Right renal pelvis (tissue), 4 donors: ENCODE data around the gene HEYL. TPM values are rescaled to one million over a fixed set of nuclear protein-coding genes. Genes with fewer than 3 reads are reported as not detected.

ENCODE experiments used
- DNase-seq, 4 donors: peaks; one replicate each; pipeline ENCODE4 v3.0.0-alpha.2; 2013; ENCODE audit warnings: low read depth in 4 of 4, low spot score in 3 of 4, missing footprints in 1 of 4
- polyA plus RNA-seq, 4 donors: library from polyadenylated mRNA; unstranded; fragments of 120-200 nt; gene quantifications; one replicate each; pipeline ENCODE4 v1.2.1, GENCODE V29; 2013; ENCODE audit not compliant: insufficient read length in 4 of 4

The HEYL gene
- polyA plus RNA-seq, 4 donors = 21.8 to 26.3 (median 22.5) TPM

DNA sequence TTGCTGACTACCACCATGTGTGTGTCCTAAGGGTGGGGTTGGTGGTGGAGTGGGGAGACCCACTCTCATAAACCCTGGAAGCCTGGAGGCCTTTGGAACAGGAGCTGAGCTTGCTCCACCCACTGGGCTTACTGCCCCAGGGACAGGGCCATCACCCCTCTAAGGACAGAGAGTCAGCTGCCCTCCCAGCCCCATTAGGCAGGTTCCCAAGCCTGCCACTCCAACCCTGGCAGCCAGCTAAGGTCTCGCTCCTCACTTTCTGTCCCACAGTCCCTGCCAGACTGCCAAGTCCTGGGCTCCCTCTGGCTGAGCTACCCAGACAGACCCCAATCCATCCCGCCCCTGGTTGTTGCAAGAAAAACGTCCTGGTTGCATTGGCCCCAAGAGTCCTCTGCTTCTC lies 28.7 kb upstream of the HEYL start:
- DNase-seq = no peak

DNA sequence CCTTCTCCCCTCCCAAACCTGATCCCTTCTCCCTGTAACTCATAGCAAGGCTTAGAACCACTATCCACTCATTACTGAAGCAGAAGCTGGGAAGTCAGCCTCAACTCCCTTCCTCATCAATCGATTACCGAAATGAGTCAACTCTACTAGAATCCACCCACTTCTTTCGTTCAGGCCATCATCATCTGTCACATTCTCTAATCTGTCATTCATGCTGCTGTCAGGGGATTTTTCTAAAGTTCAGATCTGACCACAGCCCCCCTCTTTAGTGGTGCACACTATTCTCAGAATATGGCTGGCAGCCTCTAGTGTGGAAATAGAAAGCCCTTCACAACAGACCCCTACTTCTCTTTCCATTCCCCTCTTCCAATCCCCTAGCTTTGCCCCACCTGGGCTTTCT lies 27.3 kb upstream of the HEYL start:
- DNase-seq = no peak

DNA sequence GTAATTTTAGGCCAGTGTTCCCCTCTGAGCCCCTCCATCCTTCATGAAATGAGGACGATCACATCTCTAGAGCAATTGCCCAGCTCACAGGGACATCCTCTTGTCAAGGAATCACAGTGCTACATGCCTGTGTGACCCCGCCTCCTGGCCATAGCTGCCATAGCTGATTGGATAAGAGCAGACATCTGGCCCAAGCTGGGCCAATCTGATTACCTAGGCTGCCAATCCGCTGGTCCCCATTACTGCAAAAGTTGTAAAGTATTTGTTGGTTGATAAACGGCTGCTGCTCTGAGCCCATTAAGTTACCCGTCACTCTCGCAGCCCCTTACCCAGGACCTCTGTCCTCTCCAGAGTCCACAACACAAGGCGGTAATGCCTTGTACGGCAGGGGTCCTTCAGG lies 24.1 kb upstream of the HEYL start:
- no peak for DNase-seq

DNA sequence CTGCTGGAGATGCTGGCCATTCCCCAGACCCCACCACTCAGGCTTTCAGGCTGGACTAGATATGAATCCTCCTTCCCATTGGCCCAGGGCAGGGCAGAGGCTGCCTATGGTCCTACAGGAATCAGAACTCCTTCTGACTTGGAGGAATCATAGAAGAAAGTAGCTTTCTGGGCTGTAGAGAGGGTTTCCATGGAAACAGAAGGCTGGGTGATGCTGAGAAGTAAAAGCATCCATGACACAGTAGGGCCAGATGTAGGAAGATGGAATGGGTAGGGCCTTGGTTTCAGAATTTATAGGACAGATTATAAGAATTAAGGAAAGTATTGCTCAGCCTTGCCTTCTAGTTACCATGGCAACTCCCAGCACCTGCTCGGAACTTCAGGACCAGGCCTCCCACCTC lies 23.4 kb upstream of the HEYL start:
- DNase-seq = no peak

DNA sequence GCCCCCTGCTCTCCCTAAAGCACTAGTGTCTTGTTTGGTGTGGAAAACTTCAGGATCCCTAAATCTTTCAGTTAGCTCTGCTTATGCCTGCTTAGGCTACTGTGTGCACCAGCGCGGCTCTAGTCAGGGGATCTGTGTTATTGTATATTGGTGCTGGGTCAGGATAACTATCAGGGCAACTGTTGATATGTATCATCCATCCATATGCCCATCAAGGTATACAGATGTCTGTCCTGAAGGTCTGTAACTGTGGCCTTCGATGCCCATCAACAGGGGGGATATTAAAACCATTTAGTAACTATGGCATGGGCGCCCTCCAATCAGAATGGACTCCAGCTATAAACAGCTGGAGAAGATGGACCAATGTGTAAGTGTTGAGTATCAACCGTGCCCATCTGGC lies 20.1 kb upstream of the HEYL start:
- no peak for DNase-seq

DNA sequence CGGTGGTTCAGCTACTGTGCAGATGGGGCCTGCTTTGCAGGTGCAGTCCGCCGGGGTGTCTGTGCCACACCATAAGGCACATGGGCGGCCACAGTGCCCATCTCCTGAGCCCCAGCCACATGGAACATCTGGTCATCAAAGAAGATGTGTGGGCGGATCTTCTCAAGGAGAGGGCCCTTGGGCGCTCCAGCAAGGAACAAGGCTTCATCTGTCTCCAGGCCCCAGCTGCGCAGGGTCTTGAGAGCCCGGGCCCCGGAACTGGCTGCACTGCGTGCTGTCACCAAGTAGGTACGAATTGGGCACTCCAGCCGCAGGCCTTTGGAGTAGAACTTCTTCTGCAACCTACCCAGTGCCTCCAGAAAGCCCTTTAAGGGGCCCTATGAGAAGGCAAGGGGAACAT lies 19.7 kb upstream of the HEYL start:
- DNase-seq = no peak

DNA sequence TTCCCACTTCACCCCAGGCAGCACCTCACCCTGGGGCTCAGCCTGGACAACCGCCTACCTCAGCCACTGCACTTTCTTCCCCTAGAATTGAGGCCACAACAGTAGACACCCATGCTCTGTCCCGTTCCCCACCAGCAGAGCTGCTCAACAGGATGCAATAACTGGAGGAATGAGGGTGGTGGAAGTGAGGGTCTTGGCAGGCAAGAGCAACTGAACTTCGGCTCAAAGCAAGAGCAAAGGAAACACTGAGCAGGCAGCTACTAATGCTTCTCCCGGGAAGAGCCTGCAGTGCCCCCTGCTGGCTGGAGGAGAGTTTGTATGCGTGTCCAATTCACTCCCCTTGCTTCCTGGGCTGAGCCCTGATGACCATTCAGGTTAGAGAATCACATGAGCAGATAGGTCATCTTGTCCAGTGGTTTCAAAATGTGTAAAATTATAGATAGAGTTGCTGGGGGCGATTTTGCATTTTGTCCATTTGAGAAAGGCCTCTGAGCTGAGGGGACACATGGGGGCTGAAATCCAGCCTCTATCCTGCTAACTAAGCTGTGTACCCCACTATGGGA lies 18.6 kb upstream of the HEYL start:
- peak in 2 of 4 donors; percentile 53 to 66 for DNase-seq

DNA sequence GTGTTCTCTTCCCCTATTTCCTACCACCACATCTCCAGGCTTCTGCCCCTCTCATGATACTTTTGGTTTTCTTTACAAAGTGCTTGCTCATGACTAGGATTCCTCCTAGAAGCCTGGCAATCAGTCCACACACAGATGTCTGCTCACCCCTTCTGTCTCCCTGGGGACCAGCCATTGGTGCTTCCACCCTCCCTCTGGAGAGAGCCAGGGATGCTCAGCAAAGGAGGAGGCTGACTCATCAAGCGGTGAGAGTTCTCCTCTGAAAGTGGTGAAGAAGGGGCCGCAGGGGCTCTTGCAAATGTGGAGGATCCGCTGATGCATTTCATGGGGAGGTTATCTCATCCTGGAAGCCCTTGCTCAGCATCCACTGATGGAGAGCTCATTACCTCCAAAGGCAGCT lies 18.0 kb upstream of the HEYL start:
- DNase-seq = no peak

DNA sequence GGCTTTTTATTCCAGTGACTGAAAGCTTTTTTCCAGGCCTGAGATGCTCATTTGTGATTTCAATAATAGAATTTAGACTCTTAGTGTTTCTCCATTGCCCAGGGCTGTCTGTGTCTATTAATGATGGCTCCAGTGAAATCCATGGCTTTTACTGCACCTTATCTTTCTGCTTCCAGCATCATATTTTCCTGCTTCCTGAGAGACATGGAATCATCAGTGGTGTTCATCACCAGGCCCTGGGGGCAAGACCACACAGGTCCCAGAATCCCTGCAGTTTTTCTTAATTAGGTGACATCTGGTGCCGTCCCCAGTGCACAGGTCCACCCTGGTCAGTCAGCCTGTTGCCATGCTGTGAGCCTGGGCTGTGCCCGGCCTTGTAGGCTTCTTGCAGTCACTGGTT lies 16.9 kb upstream of the HEYL start:
- no peak for DNase-seq

DNA sequence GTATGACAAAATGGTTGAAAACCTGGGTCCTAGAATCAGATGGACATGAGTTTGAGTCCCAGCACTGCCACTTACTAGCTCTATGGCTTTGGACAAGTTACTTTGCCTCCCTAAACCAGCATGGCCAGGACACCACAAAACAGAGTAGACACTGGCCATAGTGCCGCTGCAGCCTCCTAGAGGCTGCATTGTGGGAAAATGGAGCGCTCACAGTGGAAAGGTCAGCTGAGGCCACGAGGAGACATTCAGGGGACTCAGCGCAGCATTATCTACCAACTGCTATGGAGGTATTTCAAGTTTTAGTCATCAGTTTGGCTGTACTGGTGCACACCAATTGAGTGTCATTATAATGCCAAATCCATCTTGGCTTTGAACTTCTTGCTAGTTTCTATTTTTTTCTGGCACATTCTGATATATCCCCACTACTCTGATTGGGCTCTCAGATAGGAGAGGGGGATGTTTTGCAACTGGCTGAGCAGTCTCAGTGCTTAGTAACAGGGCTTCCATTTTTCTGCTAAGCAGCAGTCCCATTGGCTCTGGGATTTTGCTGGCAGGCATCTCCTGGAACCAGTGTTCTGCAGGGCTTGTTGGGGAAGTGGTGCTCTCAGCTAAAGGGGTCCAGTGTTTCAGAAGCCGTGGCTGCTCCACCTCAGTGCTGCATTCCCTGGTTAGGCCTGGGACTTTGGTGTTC lies 16.3 kb upstream of the HEYL start:
- DNase-seq = no peak

DNA sequence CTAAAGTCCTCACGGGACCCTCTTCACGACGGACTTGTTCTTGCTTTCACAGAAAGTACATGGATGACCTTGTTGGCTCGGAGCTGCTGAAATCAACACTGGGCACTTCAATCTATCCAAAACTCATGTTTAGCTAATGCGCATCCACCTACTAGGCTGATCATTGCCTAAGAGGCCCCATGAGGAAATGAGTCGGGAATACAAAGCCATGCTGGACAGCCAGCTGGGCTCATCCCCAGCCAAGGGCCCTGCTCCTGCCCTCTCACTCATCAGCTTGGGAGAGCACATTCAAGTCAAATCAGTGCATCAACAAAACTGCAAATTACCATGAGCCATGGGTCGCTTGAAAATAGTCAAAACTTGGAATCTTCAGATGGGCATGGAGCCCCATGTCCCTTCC lies 14.8 kb upstream of the HEYL start:
- no peak for DNase-seq

DNA sequence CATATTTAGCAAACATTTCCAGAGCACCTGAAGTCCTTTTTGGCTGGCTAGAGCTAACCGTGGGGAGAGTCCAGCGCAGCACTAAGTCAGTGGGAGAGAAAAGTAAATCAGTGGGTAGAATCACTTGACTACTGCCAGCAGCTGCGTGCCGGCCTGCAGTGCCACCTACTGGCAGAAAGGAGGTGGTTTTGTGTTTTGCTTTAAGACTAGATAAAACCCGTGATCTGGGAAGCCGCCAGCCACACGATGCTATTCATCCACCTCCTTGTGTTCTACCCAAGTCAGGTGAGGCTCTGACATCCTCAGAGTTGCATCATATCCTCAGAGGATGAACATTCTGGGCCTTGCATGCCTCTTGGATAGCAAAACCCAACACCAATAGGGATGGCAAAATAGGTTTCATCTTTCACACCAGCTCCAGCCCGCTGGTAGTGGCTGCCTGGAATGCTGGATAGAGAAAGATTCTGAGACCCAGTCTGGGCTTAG lies 14.1 kb upstream of the HEYL start:
- DNase-seq = peak in 3 of 4 donors; percentile 51 to 74 (median 72)

DNA sequence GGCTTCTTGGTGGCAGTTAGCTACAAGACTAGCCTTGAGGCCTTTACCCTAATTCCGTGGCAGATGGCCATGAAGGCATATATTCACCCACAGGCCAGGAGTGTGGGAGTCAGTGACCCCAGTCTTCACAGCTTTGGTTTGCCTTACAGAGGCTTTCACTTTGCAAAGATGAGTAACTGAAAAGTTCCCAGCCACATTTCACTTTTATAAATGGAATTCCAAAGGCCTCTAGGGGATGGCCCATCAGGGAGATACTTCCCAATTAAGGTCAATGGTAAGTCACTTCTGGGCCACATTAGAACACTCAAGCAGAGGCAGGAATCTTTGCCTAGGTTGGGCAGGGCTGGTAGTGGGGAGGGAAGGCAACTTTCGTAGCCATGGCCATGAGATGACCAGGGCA lies 13.1 kb upstream of the HEYL start:
- no peak for DNase-seq

DNA sequence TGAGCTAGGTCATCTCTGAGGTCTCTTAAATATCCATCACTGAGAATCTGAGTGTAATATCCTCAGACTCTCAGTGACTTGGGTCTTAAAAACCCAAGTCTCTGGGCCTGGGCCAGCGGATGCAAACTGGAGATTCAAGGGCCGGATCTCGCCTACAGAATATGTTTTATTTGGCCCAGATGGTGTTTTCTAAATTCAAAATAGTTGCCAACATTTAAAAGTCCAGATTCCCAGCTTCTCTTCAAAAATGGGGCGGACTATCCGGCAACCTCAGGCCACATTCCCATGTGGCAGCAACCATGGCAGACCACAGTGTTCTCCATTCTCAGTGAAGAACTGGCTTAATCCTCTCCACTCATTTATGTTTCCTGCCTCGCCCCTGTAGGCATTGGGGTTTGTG lies 12.7 kb upstream of the HEYL start:
- no peak for DNase-seq

DNA sequence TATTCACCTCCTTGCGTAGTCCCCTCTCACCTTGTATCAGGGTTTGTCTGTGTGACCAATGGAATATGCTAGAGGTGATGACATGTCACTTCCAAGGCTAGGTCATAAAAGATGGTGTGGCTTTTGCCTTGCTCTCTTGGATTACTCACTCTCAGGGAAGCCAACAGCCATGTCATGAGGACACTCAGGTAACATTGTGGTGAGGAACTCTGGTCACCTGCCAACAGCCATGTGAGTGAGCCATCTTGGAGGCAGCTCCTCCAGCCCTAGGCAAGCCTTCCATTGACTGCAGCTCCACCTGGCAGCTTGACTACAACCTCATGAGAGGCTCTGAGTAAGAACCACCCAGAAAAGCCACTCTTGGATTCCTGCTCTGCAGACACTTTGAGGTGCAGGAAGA lies 11.0 kb upstream of the HEYL start:
- no peak for DNase-seq

DNA sequence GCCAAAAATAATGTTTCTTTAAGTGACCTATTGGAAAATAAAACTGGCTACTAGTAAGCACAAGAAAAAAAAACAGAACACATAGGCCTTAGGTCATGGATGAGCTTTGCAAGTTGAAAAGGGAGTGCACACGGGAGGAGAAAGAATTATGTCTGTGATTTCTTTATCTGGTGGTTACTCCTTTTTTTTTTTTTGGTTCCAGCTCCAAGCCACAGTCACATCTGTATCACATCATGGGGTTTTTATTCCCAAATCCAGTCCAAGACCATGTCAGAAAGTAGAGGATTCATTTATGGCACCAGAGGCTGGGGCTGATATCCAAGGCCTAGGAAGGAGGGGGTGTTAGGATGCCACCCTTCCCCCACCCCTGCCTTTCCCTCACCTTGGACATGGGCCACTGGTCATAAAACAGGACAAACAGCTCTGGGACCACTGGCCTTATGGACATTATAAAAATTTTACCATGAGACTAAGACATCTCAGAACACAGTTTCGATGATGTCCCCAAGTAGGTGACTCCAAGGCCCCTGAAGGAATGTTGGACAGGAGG lies 10.3 kb upstream of the HEYL start:
- DNase-seq = no peak

DNA sequence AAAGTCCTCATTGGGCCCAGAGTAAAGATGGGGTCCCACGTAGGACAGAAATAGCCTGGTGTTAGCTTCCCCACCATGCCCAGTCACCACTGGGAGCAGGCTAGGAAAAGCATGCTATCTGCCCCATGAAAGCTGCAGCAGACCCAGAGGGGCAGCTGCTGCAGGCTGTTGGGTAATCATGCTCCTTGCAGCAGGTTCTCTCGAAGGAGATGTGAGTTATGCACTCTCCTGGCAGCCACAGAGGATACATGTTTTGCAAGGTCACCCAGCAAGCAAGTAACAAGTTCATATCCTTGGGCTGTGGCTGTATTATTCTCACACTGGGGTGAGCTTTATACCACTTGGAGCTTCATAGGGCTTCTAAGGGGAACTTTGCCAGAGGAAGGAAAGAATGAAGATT lies 9.1 kb upstream of the HEYL start:
- DNase-seq = no peak

DNA sequence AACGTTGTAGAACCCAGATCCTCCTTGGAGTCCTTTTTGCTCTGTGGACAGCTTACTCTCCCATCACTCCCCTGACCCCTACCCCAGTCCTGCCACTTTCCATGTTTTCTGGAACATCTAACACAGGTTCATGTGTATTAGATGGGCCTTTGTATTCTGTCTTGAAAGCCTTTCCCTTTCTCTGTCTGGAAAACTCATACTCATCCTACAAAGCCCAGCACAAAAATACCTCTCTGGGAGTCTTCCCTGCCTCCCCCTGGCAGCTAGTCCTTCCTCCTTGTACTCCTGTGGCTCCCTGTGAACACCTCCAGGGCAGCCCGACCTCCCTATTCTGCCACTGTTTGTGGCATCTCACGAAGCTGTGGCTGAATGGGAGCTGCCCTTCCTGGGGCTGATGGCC lies 7.8 kb upstream of the HEYL start:
- no peak for DNase-seq

DNA sequence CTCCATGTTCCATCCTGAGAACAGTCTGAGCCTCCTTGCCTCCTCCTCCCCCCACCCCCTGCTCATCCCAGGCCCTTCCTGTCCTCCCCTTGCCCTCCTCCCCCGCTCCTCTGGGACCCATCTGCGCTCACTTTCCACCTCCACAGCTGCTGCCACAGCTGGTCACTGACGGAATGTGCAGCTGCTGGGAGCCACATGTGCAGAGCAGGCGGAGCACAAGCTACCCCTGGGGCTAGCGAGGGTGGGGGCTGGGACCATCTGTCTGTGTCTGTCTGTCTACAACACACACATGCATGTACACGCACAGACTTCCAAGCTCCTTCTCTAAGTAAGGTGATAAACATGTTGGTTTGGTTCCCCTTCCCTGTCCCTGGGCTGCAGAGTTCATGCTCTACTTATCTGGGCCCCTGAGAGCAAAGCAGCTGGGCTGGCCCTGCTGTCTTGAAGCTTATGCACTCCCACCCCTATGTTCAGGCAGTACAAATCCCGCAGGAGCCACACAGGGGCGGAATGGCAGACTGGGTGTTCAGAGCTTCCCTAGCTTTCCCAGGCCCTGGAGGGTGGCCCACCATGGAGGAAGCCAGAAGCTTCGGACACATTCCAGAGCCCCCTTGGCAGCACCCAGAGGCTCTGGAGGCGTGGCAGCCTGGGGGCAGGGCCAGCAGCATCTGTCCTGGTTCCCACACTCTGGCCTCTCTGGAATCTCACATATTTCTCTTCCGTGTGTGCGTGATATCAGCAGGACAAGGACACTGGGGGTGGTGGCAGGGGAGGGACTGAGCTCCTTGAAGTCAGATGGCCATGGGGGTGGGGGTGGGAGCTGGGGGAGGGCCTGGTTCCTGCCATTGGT lies 7.0 kb upstream of the HEYL start:
- DNase-seq = peak; percentile 58 to 70 (median 64)

DNA sequence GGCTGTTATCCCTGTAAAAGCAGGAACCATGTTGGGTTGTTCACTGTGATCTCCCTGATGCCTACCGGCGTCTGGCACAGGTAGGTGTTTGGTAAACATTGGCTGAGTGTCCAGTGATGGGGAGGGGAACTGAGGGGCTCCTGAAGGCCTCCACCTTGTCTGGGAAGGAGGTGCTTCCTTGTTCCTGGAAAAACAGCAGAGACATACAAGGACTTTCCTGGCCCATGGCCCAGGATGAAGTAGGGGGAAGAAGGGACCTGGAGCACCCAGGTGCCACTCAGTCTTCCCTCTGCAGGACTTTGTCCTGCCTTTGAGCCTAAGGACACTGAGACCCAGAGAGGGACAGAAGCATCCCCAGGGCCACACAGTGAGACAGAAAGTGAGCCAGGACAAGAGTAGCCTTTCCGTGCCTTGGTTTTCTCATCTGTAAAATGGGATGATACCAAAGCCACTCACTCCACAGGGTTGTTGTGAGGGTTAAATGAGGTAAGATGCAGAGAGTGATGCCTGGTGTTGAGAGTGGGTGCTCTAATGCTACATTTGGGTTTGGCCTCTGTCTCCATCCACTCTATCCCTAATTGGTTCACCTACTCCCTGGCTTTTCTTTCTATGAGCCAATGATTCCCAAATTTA lies 6.1 kb upstream of the HEYL start:
- DNase-seq = no peak

DNA sequence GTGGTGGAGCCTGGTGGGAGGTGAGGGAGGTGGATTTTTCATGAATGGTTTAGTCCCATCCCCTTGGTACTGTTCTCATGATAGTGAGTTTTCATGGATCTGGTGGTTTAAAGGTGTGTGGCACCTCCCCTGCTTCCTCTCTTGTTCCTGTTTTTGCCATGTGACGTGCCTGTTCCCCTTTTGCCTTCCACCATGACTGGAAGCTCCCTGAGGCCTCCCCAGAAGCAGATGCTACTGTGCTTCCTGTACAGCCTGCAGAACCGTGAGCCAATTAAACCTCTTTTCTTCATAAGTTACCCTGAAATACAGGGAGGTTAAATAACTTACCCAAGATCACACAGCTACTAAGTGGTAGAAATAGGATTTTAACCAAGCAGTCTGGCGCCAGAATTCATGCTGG lies 4.3 kb upstream of the HEYL start:
- DNase-seq = no peak
